ENCODE measurements around the gene CRELD2.
A peak's percentile ranks its signal among the peaks of the same experiment; 100 is the strongest.

The CRELD2 gene

DNA sequence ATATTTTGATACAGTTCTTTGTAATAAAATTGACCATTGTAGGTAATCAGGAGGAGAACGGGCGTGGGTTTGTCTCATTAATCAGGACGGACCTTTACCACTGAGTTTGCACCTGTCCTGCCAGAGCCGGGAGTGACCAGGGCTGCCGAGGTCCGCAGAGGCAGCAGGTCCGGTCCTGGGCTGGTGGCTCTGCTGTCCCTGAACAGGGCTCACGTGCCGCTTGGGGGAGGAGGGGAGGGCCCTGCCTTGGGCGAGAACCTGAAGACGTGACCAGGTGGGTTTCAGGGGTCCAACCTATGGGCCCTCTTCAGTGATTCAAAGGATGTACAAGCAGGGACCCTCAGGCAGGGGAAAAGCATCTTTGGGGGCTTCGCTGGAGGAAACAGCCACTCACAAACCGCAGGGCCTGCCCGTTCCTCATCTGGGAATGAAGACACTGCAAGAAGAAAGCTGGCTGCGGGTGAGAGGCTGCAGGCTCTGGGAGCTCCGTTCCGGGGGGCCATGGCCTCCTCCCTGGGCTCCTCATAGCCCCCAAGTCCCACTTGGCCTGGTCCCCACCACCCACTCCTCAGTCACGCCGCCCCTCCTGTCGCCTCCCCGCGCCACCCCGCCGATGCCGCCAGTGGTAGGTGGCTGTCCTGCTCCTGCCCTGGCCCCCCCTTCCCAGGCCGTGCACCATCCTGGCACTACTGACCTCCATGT is 9.2 kb downstream of the CRELD2 start:
- no peak overlapping the region for H3K27ac ChIP-seq
- no peak for DNase-seq (ENCODE audit: low read depth, low spot score)

DNA sequence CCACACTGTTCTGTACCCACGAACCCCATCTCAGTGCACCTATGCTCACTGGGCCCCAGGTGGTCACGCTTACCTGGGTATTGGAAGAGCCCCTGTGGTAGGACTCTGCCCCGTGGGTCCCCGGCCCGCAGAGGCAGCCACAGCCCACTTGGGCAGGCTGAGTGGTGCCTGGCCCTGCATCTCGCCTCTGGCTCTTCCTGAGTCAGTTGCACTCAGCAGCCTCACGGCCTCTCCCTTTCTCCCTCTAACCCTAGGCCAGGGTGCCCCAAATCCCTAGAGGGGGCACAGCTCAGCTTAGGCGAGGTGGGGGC is 9.7 kb downstream of the CRELD2 start:
- H3K27ac ChIP-seq: no peak overlapping the region
- no peak for DNase-seq (ENCODE audit: low read depth, low spot score)

DNA sequence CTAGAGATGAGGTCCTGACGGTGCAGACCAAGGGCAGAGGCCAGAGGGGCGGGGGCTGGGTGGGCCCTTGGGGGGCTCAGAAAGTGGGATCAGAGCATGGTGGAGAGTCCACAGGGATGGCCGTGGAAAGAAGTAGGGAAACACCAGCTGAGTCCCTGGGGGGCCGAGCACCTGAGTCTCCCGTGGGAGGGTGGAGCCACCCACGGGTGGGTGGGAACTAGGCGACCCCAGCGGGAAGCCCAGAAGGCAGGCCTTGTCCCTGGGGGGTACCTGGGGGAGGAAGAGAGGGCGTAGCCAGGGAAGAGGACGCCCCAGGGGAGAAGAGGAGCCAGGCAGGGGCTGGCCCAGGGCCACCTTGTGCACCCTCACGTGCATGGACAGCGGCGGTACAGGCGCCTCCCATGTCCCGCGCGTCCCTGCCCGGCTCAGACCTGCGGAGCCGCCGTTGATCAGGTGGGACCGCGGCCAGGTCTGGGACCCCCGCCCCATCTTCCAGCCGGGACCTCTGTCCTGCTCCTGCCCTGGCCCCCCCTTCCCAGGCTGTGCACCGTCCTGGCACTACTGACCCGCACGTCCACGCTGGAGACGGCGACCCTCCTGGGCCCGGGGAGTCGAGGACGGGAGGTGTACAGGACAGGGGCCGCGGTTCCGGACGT is 10.2 kb downstream of the CRELD2 start:
- no peak overlapping the region for H3K27ac ChIP-seq
- no peak for DNase-seq (ENCODE audit: low read depth, low spot score)

DNA sequence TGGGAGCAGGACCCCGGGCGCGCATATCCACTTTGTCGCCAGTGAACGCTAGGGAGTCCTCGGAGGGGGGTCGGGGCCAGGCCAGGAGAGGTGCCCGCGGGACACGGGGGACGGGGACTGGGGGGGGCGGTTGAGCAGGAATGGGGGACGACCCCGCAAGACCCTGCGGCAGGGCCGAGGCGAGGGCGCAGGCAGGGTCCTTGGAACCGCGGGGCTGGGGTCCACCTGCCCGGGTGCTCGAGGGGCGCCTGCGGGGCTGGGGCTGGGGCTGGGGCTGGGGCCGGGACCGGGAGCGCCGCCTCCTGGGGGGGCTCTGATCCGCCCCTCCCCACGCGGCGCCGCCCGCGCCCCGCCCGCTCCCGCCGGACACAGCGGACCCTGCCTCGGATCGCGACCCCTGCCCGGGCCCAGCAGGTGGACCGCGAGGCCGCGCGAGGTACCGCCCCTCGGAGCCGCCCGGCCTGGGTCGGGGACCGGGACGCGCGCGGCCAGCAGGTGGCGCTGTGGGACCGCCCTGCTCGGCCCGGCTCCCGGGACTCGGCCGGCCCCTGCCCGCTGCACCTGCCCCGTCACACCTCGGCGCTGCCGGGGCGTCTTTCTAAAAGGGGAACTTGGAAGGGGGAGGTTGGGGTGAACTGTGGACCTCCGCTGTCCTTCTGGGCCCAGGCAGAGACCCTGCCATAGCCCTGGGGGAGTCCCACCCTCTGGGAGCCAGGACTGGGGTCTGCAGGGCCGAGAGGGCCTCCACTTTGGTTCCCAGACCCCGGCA is 11.0 kb downstream of the CRELD2 start:
- H3K27ac ChIP-seq: no peak overlapping the region
- DNase-seq (ENCODE audit: low read depth, low spot score): no peak

DNA sequence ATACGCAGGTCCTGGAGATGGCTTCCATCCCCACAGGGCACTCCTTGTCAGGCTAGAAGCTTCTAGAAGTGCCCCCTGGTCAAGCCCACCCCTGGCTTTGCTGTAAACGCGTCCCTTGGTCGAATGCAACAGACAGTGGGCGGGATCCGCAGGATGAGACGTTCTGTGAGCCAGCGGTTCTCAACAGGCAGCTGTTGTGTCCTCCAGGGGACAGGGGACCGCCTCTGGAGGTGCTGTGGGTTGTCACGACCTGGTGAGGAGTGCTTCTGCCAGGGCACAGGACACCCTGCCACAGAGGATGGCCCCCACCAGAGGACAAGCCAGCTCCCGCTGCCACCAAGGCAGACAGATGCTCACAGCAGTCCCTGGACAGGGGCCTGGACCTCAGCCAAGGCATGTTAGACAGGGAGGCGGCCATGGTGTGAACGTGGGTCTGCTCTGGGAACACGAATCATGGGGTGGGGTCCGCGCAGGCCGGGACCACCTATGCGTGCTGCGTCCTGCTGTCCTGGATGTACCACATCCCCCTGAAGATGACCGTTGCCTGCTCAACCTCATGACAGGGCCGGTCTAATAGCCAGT is 11.7 kb downstream of the CRELD2 start:
- no peak for DNase-seq (ENCODE audit: low read depth, low spot score)
- H3K27ac ChIP-seq: no peak overlapping the region

DNA sequence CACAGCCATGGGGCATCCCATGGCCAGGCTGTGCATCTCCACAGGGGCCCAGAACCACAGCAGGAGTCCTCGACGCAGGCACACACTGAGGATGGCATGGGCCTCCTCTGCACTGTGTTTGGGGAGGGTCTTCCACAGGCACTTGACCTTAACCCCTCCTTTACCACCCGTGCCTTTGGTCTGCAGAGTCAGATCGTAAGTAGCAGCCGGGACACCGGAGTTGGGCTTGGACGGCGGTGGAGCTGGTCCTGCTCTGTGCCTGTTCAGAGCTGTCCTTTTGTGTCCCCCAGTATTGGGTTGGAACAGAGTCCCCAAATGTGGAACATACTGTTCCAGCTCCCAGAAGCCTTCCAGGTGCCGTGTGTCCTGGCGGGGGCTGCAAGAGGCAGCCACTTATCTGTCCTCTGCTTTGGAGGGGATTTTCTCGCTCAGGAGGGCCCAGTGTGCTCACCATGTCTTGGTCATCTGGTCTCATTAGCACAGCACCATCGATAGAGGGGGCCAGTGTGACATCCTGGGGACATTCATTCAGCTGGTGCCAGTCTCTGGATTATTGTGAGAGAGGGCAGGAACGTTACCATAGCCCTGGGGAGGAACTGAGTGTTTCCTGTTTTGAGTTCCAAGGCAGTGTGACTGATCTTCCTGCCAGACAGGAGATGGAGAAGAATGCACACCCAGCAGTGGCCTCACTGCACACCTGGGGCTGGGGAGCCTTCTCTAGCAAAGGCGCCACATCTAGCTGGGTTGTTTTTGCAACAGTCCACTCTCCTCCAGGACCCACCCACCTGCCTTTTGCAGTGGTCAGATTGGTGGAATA is 12.4 kb downstream of the CRELD2 start:
- peak; percentile 37 for DNase-seq (ENCODE audit: low read depth, low spot score)
- H3K27ac ChIP-seq: peak overlapping the region; percentile 10

DNA sequence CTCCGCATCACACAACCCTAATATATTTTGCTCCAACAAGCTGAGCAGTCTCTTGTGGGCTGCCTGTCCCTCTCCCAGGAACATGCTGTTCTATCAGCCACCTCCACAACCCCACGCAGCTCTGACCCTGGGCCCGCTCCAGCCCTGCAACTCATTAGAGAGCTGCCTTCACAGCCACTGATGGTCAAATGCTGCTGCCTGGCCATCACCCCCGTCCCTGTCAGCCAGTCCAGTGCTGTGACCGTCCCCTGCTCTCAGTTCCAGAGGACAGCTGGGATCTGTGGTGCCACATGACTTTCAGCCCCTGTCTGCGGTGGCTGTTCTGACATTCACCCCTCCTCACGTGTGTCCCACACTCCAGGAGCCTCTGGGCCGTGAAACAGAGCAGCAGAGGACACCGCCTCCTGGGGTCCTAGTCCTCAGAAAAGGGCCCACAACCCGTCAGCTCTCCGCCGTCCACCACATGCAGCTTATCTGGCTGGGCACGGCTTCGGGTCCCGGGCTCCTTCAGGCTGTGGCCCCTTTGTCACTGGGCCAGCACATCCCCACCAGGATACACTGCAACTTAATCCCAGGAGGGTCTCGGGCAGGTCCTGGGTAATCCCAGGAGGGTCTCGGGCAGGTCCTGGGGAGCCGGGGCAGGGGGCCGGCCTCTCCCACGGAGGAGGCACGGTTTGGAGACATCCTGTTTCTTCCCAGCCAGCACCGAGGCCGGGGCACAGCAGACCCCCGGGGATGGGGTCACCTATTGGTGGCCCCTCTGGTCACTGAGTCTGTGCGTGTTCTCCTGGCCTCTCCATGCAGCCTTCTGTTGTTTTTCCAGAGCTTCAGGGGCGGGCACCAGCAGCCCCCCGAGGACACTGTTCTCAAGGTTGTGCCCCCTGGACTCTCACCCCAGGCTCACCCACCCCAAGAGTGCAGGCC is 15.1 kb downstream of the CRELD2 start:
- no peak for DNase-seq (ENCODE audit: low read depth, low spot score)
- H3K27ac ChIP-seq: no peak overlapping the region

DNA sequence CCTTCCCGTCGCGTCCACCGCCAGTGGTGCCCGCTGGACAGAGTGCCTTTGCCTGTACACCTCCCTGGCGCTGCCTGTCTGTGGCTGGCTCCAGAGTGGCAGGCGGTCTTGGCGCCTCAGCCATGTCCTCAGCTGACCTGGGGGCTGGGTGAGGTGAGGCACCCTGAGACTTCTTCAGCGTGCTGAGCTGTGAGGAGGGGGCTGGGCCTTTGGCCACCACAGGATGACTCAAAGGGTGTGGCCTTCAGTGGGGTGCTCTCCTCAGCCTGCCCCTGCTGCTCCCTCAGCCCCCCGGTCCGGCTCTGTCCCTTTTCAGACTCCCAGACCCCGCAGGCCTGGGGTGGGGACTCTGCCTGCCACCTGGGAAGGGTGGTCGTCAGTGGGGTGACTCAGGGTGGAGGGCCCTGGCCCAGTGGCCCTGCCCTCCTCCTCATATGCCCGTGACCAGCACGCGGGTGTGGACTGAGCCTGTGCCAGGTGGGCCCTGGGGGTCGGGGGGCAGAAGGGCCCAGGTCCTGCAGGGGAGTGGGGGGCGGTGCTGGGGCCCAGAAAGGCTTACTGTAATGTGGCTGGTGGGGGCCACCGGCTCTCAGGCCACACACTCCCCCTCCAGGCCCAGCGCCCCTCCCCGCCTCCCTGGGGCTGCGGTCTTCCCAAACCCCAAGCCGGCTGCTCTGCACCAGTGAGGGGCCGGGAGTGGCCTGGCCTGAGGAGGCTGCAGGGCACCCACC is 15.9 kb downstream of the CRELD2 start:
- DNase-seq (ENCODE audit: low read depth, low spot score): no peak

DNA sequence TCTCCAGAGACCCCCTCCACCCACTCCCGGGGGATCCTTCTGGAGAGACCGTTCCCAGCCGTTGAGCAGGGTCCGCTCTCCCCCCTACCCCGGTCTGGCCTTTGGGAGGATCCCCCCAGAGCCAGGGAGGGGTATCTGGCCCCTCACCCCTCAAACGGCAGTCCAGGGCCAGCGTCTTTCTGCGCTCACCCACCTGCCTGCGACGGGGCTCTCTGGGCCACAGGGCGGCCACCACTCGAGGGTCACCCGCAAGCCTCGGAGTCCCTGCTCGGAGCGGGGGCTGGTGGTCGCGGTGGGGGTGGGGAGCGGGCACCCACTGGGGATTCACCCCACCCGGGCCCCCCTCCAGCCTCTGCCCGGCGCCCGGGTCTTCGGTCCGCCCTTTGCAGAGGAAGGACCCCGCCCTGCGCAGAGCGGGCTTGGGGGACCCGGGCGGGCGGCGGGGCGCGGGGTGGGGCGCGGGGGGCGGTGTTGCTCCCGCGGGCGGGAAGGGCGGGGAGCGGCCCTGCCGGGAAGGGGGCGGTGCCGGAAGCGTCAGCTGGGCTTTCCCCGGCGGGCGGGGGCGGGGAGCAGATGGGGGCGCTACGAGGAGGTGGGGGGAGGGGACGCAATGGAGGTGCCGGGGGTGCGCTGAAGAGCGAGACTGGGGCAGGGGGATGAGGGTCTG is 16.6 kb downstream of the CRELD2 start:
- DNase-seq (ENCODE audit: low read depth, low spot score): no peak
- H3K27ac ChIP-seq: no peak overlapping the region

More for the DNA sequence above, 15.9 kb downstream of the CRELD2 start:
- no peak overlapping the region for H3K27ac ChIP-seq

DNA sequence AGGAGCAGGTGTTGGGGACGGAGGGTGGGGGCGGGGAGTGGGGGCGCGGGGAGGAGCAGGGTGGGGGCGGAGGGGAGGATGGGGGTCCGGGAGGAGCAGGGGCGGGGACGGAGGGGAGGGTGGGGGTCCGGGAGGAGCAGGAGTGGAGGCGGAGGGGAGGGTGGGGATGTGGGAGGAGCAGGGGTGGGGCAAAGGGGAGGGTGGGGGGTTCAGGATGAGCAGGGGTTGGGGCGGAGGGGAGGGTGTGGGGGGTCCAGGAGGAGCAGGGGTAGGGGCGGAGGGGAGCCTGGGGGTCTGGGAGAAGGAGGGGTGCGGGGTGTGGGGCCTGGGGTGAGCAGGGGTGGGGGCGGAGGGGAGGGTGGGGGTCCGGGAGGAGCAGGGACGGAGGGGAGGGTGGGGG is 17.1 kb downstream of the CRELD2 start:
- no peak for DNase-seq (ENCODE audit: low read depth, low spot score)
- H3K27ac ChIP-seq: no peak overlapping the region

DNA sequence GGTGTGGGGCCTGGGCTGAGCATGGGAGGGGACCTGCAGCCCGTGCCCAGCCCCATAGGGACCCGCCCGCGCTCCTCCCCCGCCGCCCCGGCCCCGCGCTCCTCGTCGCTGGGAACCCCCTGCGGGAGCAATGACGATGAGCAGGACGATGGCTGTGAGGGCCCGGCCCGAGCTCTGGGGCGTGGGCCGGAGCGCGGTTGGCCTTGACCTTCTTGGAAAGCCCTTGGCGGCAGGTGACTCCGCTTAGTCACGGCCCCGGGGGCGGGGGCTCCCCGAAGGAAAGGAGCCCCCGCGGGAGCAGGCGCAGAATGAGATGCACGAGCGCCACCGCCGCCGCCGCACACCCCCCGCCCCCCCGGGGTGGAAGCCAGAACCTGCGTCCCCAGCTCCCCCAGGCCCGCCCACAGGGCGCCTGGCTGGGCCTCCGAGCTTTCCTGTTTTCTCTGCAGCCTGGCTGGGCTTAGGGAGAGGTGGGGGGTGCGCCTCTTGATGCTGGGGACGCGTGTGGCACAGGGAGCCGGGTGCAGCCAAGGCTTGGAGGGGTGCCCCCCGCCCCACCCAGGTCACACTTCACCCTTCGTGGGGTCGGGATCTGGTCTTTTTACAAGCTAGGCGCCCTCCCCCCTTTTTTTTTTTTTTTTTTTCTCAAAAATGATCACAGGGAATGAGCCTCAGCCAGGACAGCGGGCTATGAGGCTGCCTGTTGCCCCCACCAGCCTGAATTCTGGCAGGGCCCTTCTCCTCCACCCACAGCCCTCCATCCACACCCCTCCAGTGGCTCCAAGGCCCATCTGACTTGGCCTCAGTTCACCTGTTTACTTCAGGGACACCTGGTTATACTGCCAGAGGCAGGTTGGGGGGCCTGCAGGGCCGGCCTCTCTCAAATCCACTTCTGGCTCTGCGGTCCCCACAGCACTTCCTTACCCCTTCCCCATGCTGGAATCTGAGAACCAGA is 17.9 kb downstream of the CRELD2 start:
- no peak for DNase-seq (ENCODE audit: low read depth, low spot score)
- no peak overlapping the region for H3K27ac ChIP-seq

DNA sequence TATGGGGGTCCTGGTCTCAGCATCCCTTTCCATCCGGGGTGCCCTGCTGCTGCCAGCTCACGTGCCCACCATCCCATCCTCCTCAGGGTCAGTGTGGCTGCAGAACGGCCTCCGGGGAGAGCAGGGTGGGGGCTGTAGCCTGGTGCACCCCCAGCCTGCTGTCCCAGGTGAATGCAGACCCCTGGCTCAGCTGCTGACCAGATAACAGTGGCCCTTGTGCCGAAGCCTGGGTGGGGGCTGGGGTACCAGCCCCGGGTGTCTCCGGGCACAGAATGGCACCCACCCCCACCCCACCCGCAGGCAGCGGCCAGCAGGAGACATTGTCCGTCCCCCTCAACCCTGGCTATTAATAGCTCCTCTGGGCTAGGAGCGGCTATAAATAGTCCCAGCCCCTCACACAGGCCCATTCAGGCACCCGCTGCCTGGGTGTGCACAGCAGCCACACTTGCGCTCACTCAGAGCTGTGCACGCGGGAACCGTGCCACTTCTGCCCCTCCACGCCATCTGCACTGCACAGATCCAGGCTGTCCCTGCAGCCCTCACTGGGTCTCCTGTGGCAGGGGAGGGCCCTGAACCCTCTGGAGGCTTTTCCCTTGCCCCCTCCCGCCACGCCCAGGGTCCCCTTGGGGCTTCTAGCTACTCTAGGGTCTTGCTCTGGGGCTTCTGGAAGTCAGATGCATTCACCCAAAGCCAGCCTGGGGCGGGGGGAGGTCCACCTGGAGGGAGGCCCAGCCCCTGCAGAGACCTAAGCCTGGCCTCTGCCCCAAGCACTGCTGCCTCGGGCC is 18.7 kb downstream of the CRELD2 start:
- DNase-seq (ENCODE audit: low read depth, low spot score): no peak
- no peak overlapping the region for H3K27ac ChIP-seq

DNA sequence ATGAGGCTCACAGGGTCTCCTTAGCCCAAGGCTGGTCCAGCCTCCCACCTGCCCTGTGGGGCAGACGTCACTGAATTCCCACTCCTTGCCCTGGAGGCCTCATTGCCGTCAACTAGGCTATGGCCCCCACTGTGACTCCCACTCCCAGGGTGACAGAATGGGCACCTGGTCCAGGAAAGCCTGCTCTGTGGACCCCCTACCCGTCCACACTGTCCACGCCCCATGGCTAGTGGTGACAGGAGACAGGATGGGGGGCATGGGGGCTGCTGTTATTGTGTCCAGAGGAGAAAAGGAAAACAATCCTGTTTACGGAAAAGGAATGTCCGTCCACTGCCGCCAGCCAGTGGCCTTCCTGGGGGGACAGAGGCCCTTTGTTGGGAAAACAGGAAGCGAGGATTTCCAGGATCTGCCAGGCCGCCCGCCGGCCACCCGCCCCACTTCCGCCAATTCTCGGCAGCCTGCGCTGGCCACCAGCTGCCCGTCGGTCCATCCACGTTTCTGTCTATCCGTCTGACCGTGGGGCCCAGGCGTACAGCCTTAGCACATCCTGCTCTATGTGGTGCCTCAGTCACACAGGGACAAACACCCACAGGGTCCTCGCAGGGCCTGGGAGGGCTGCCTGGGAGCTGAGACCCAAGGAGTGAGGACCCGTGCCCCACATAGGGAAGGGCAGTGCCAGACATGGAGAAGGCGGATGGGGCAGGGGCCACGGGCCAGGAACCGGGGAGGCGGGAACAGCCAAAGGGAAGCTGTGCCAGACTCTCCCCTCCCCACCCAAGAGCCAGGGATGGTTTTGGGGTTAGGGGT is 19.5 kb downstream of the CRELD2 start:
- no peak overlapping the region for H3K27ac ChIP-seq
- no peak for DNase-seq (ENCODE audit: low read depth, low spot score)

DNA sequence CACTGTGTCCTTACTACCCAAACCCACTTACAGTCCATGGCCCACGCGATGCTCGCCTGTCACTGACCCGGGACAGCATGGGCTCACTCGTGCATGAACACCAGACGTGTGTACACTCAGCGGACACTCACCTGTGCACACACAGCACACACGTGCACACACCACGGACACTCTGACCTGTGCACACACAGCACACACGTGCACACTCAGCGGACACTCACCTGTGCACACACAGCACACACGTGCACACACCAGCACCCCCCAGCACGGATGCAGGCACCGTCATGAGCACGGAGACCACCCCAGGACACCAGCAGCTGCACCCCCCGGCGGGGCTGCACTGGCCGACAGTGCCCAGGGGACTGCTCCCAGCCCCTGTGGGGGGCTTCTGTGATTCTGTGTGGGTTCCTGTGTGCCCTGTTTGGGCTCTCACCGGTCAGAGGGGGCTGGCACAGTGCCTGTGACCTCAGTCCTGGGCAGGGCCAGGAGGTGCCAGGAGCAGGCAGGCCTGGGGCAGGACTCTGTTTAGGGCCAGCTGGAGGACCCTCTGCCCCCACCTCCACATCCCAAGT is 20.2 kb downstream of the CRELD2 start:
- no peak overlapping the region for H3K27ac ChIP-seq
- DNase-seq (ENCODE audit: low read depth, low spot score): no peak

All from epithelial cell of prostate (primary cell).